Measurements from ENCODE around the gene CENPP.

The CENPP gene

GRCh38 chr9:92381775-92382174 lies 56.0 kb downstream of the CENPP start:
- no peak overlapping the region for H3K9ac ChIP-seq (ENCODE audit: low read length)
- peaks cover 3% of the 10 kb centered on the region; the same call in 1 of the 2 replicates for H4K20me1 ChIP-seq (ENCODE audit: low read depth, low read length)
- no peaks in the 10 kb centered on the region for H3K9me3 ChIP-seq (ENCODE audit: insufficient read depth, low read length)
- H3K36me3 ChIP-seq (ENCODE audit: low read length): peaks cover 4% of the 10 kb centered on the region; the same call in 1 of the 2 replicates
- H3K4me2 ChIP-seq (ENCODE audit: low read depth, low read length, poor library complexity, severe bottlenecking): no peak overlapping the region
- no peaks in the 10 kb centered on the region for H3F3A ChIP-seq (ENCODE audit: insufficient read depth)
- H2AFZ ChIP-seq (ENCODE audit: low read depth, low read length, severe bottlenecking): no peak overlapping the region
- H3K4me3 ChIP-seq (ENCODE audit: insufficient read depth, low read length, poor library complexity, severe bottlenecking): no peak overlapping the region
- H3K79me2 ChIP-seq (ENCODE audit: insufficient read depth, low read length): no peaks in the 10 kb centered on the region
- H3K9me2 ChIP-seq (replicated peaks; ENCODE audit: insufficient read depth, low read length): no peaks in the 10 kb centered on the region
- H3K27me3 ChIP-seq (ENCODE audit: low read length): no peaks in the 10 kb centered on the region
- no peak for TF ChIP-seq EZH2phosphoT487 (conservative IDR thresholded peaks at IDR 0.05; ENCODE audit: low read length)
- TF ChIP-seq, protein P1, sequence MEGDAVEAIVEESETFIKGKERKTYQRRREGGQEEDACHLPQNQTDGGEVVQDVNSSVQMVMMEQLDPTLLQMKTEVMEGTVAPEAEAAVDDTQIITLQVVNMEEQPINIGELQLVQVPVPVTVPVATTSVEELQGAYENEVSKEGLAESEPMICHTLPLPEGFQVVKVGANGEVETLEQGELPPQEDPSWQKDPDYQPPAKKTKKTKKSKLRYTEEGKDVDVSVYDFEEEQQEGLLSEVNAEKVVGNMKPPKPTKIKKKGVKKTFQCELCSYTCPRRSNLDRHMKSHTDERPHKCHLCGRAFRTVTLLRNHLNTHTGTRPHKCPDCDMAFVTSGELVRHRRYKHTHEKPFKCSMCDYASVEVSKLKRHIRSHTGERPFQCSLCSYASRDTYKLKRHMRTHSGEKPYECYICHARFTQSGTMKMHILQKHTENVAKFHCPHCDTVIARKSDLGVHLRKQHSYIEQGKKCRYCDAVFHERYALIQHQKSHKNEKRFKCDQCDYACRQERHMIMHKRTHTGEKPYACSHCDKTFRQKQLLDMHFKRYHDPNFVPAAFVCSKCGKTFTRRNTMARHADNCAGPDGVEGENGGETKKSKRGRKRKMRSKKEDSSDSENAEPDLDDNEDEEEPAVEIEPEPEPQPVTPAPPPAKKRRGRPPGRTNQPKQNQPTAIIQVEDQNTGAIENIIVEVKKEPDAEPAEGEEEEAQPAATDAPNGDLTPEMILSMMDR (IDR thresholded peaks at IDR 0.05; ENCODE audit: insufficient read depth, low read length, poor library complexity, severe bottlenecking): no peak
- H3K27ac ChIP-seq (ENCODE audit: low read depth, low read length): no peak overlapping the region

DNA sequence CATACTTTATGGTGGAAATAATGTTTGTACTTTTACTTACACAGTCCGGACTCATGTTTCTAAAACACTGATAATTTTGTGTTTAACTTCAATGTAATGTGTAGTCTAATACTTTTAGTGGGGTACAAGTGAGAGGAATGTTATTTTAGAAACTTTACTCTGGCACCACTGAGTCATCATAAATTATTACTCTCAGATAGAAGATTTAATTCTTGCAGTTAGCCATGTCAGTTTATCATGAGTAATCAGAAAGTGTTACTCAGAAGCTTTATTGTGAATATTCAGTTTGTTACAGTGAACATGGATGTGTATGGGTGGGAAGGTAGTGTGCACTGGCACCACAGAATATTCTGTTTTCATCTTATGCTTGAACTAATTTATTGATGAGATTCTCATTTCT lies 58.6 kb downstream of the CENPP start:
- TF ChIP-seq, protein P1 (IDR thresholded peaks at IDR 0.05; ENCODE audit: insufficient read depth, low read length, poor library complexity, severe bottlenecking): no peak
- TF ChIP-seq EZH2phosphoT487 (conservative IDR thresholded peaks at IDR 0.05; ENCODE audit: low read length): no peak
- H2AFZ ChIP-seq (ENCODE audit: low read depth, low read length, severe bottlenecking): no peak overlapping the region
- H3K36me3 ChIP-seq (ENCODE audit: low read length): peaks cover 4% of the 10 kb centered on the region; the same call in 1 of the 2 replicates
- no peaks in the 10 kb centered on the region for H3K9me3 ChIP-seq (ENCODE audit: insufficient read depth, low read length)
- no peaks in the 10 kb centered on the region for H3K9me2 ChIP-seq (replicated peaks; ENCODE audit: insufficient read depth, low read length)
- no peak overlapping the region for H3K9ac ChIP-seq (ENCODE audit: low read length)
- no peak overlapping the region for H3K27ac ChIP-seq (ENCODE audit: low read depth, low read length)
- no peaks in the 10 kb centered on the region; the same call in 1 of the 2 replicates for H3F3A ChIP-seq (ENCODE audit: insufficient read depth)
- no peaks in the 10 kb centered on the region for H3K27me3 ChIP-seq (ENCODE audit: low read length)
- no peaks in the 10 kb centered on the region for H3K79me2 ChIP-seq (ENCODE audit: insufficient read depth, low read length)
- H3K4me3 ChIP-seq (ENCODE audit: insufficient read depth, low read length, poor library complexity, severe bottlenecking): no peak overlapping the region
- no peak overlapping the region for H3K4me2 ChIP-seq (ENCODE audit: low read depth, low read length, poor library complexity, severe bottlenecking)
- H4K20me1 ChIP-seq (ENCODE audit: low read depth, low read length): peaks cover 3% of the 10 kb centered on the region; the same call in 1 of the 2 replicates

GRCh38 chr9:92385001-92385400 lies 59.2 kb downstream of the CENPP start:
- Histone ChIP-seq H3K79me2 (ENCODE audit: insufficient read depth, low read length) (no peaks in the 10 kb centered on the region), H2AFZ (ENCODE audit: low read depth, low read length, severe bottlenecking) (no peak overlapping the region), H3K4me3 (ENCODE audit: insufficient read depth, low read length, poor library complexity, severe bottlenecking) (no peak overlapping the region), H3K9ac (ENCODE audit: low read length) (no peak overlapping the region), H3K27me3 (ENCODE audit: low read length) (no peaks in the 10 kb centered on the region), H3K9me3 (ENCODE audit: insufficient read depth, low read length) (no peaks in the 10 kb centered on the region), H3K27ac (ENCODE audit: low read depth, low read length) (no peak overlapping the region), H3F3A (ENCODE audit: insufficient read depth) (no peaks in the 10 kb centered on the region; the same call in 1 of the 2 replicates), H4K20me1 (ENCODE audit: low read depth, low read length) (peaks cover 3% of the 10 kb centered on the region; the same call in 1 of the 2 replicates), H3K9me2 (replicated peaks; ENCODE audit: insufficient read depth, low read length) (no peaks in the 10 kb centered on the region), H3K36me3 (ENCODE audit: low read length) (peaks cover 4% of the 10 kb centered on the region; the same call in 1 of the 2 replicates), H3K4me2 (ENCODE audit: low read depth, low read length, poor library complexity, severe bottlenecking) (no peak overlapping the region)
- TF ChIP-seq, protein P1 (IDR thresholded peaks at IDR 0.05; ENCODE audit: insufficient read depth, low read length, poor library complexity, severe bottlenecking): no peak
- no peak for TF ChIP-seq EZH2phosphoT487 (conservative IDR thresholded peaks at IDR 0.05; ENCODE audit: low read length)
